Measurements from ENCODE around the gene UNC5B. TPM values are rescaled to one million over a fixed set of nuclear protein-coding genes. Genes with fewer than 3 reads are reported as not detected.

Gene UNC5B
- total RNA-seq, 1 experiment from 2014 or later, result 9.9 TPM

DNA sequence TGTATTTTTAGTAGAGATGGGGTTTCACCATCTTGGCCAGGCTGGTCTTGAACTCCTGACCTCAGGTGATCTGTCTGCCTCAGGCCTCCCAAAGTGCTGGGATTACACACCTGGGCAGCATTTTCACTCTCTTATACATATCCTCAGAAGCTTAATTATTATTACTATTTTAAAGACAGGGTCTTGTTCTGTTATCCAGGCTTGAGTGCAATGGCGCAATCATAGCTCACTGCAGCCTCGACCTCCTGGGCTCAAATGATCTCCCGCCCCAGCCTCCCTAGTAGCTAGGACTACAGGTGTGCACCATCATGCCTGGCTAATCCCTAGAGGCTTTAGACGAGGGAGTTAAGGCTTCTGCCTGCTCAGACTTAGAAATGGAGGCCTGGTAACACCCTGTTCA is 26.3 kb downstream of the UNC5B start:
- POLR2A ChIA-PET (ENCODE audit: low non-redundant PET), result interaction anchor here (0.5 kb wide), 1 partner anchor 351 kb away, joined by 3 read pairs; no protein-coding TSS in a partner anchor
- TF ChIP-seq, protein P1, sequence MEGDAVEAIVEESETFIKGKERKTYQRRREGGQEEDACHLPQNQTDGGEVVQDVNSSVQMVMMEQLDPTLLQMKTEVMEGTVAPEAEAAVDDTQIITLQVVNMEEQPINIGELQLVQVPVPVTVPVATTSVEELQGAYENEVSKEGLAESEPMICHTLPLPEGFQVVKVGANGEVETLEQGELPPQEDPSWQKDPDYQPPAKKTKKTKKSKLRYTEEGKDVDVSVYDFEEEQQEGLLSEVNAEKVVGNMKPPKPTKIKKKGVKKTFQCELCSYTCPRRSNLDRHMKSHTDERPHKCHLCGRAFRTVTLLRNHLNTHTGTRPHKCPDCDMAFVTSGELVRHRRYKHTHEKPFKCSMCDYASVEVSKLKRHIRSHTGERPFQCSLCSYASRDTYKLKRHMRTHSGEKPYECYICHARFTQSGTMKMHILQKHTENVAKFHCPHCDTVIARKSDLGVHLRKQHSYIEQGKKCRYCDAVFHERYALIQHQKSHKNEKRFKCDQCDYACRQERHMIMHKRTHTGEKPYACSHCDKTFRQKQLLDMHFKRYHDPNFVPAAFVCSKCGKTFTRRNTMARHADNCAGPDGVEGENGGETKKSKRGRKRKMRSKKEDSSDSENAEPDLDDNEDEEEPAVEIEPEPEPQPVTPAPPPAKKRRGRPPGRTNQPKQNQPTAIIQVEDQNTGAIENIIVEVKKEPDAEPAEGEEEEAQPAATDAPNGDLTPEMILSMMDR (conservative IDR thresholded peaks at IDR 0.05; ENCODE audit: low read depth, low read length), result no peak
- no peak for TF ChIP-seq EZH2 (IDR thresholded peaks at IDR 0.05; ENCODE audit: borderline replicate concordance, low read depth, low read length, poor library complexity, severe bottlenecking)
- no peaks in the 10 kb centered on the region for H3K9me3 ChIP-seq (ENCODE audit: low read depth, low read length, poor library complexity, severe bottlenecking)
- DNase-seq (ENCODE audit: low spot score), result no peak
- CTCF ChIA-PET, result no interaction called here
- peaks cover 42% of the 10 kb centered on the region for H3K4me1 ChIP-seq (ENCODE audit: insufficient read depth, low read length, poor library complexity, severe bottlenecking)
- no TSS peak for BruUV-seq (replicated peaks)
- no peaks in the 10 kb centered on the region for H3K27me3 ChIP-seq (replicated peaks; ENCODE audit: insufficient read depth, low read depth, low read length, poor library complexity)
- H3K4me3 ChIP-seq (ENCODE audit: low read depth, low read length, poor library complexity, severe bottlenecking), result no peak overlapping the region
- no peak overlapping the region for H3K27ac ChIP-seq (ENCODE audit: low read depth, low read length, poor library complexity, severe bottlenecking)
- intact Hi-C loops (cut with micrococcal nuclease; ENCODE audit: unreplicated experiment), result no loop called here
- H3K36me3 ChIP-seq (ENCODE audit: insufficient read depth, low read length, poor library complexity, severe bottlenecking), result no peaks in the 10 kb centered on the region

GRCh38 chr10:71239131-71239915 is 27.0 kb downstream of the UNC5B start:
- Histone ChIP-seq H3K27ac (ENCODE audit: low read depth, low read length, poor library complexity, severe bottlenecking) (no peak overlapping the region), H3K27me3 (replicated peaks; ENCODE audit: insufficient read depth, low read depth, low read length, poor library complexity) (no peaks in the 10 kb centered on the region), H3K36me3 (ENCODE audit: insufficient read depth, low read length, poor library complexity, severe bottlenecking) (no peaks in the 10 kb centered on the region), H3K4me3 (ENCODE audit: low read depth, low read length, poor library complexity, severe bottlenecking) (no peak overlapping the region), H3K9me3 (ENCODE audit: low read depth, low read length, poor library complexity, severe bottlenecking) (no peaks in the 10 kb centered on the region), H3K4me1 (ENCODE audit: insufficient read depth, low read length, poor library complexity, severe bottlenecking) (peaks cover 48% of the 10 kb centered on the region)
- POLR2A ChIA-PET (ENCODE audit: low non-redundant PET), result interaction anchor here (0.5 kb wide), 1 partner anchor 352 kb away, joined by 3 read pairs; no protein-coding TSS in a partner anchor
- TF ChIP-seq EZH2 (IDR thresholded peaks at IDR 0.05; ENCODE audit: borderline replicate concordance, low read depth, low read length, poor library complexity, severe bottlenecking), result no peak
- TF ChIP-seq, protein P1 (conservative IDR thresholded peaks at IDR 0.05; ENCODE audit: low read depth, low read length), result no peak
- CTCF ChIA-PET, result no interaction called here
- no peak for DNase-seq (ENCODE audit: low spot score)
- intact Hi-C loops (cut with micrococcal nuclease; ENCODE audit: unreplicated experiment), result no loop called here
- BruUV-seq (replicated peaks), result no TSS peak

DNA sequence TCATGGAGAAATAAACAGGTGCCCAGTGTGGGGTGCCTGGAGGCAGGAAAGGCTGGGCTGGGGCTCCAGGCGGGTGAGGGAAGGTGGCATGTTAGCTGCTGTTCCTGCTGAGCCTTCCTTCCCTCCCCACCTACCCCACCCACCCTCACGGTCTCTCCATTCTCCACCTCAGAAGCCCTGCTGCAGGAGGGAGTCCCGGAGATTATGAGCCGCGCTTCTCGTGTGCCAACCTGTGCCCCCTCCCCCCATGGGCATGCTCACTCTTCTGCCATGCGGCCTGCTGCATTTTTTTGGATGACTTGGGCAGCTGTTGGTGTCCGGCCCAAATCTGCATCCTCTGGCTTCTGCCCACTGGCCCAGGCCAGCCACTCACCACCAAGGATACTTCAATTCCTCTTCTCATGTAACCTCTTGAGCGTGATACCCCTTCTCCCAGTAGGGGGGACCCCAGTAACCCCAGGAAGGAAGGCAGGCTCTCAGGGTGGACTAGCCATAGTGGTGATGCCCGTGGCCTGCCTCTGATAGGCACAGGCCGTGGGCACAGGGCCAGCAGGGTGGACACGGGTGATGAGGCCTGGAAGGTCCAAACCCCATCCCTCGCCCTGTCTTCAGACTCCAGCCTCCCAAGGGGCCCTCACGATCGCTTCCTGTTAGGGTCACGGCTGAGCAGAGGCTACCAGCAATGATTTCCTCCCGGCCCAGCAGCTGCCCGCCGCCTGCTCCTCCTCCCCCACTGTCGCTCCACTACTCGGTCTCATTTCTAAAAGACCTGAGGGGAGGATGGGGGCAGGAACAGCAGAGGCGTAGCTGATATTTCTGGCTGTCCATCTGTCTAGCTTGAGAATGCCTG is 27.8 kb downstream of the UNC5B start:
- intact Hi-C loops (cut with micrococcal nuclease; ENCODE audit: unreplicated experiment), result no loop called here
- no peak overlapping the region for H3K4me3 ChIP-seq (ENCODE audit: low read depth, low read length, poor library complexity, severe bottlenecking)
- no peaks in the 10 kb centered on the region for H3K27me3 ChIP-seq (replicated peaks; ENCODE audit: insufficient read depth, low read depth, low read length, poor library complexity)
- H3K27ac ChIP-seq (ENCODE audit: low read depth, low read length, poor library complexity, severe bottlenecking), result peak overlapping the region; percentile 67
- H3K4me1 ChIP-seq (ENCODE audit: insufficient read depth, low read length, poor library complexity, severe bottlenecking), result peaks cover 48% of the 10 kb centered on the region
- ChIA-PET CTCF (no interaction called here), POLR2A (ENCODE audit: low non-redundant PET) (no interaction called here)
- no peaks in the 10 kb centered on the region for H3K36me3 ChIP-seq (ENCODE audit: insufficient read depth, low read length, poor library complexity, severe bottlenecking)
- BruUV-seq (replicated peaks), result no TSS peak
- no peak for DNase-seq (ENCODE audit: low spot score)
- TF ChIP-seq EZH2 (IDR thresholded peaks at IDR 0.05; ENCODE audit: borderline replicate concordance, low read depth, low read length, poor library complexity, severe bottlenecking), result no peak
- TF ChIP-seq, protein P1 (conservative IDR thresholded peaks at IDR 0.05; ENCODE audit: low read depth, low read length), result no peak
- H3K9me3 ChIP-seq (ENCODE audit: low read depth, low read length, poor library complexity, severe bottlenecking), result no peaks in the 10 kb centered on the region

Measured in A673 (cell line).